ENCODE measurements around the gene NDUFS7.

The NDUFS7 gene

GRCh38 chr19:1441022-1441426, 57.3 kb downstream of the NDUFS7 start:
- no peak for DNase-seq (ENCODE audit: low read depth)
- H3K4me3 ChIP-seq (ENCODE audit: low read length): no peak overlapping the region
- TF ChIP-seq, protein P1, sequence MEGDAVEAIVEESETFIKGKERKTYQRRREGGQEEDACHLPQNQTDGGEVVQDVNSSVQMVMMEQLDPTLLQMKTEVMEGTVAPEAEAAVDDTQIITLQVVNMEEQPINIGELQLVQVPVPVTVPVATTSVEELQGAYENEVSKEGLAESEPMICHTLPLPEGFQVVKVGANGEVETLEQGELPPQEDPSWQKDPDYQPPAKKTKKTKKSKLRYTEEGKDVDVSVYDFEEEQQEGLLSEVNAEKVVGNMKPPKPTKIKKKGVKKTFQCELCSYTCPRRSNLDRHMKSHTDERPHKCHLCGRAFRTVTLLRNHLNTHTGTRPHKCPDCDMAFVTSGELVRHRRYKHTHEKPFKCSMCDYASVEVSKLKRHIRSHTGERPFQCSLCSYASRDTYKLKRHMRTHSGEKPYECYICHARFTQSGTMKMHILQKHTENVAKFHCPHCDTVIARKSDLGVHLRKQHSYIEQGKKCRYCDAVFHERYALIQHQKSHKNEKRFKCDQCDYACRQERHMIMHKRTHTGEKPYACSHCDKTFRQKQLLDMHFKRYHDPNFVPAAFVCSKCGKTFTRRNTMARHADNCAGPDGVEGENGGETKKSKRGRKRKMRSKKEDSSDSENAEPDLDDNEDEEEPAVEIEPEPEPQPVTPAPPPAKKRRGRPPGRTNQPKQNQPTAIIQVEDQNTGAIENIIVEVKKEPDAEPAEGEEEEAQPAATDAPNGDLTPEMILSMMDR (IDR thresholded peaks at IDR 0.05; ENCODE audit: insufficient read depth, low read depth, low read length, missing control alignments): no peak

DNA sequence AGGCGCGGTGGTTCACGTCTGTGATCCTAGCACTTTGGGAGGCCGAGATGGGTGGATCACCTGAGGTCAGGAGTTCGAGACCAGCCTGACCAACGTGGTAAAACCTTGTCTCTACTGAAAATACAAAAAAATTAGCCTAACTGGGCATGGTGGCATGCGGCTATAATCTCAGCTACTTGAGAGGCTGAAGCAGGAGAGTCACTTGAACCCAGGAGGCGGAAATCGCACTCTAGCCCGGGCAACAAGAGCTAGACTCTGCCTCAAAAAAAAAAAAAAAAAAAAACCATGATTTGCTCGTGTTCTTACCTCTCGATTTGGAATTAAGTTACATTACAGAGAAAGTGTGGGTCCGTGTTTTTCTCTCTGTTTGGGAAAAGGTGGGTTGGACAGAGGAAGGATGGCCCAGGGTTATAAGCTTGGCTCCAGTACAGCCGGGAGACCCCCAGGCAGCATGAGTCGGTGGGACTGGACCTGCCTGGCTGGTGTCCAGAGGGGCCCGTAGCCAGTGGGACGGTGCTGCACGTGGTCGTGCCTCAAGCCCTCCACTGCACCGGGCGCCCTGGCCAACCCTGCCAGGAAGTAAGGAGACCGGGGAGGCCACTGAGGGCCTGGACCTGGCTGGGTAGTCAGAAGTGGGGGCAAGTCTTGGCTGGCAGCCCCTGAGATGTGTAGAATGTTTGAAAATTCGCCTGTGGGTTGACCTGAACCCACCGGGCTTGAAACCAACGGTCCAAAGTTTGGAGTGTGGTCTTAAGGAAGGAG, 58.2 kb downstream of the NDUFS7 start:
- no peak overlapping the region for H3K4me3 ChIP-seq (ENCODE audit: low read length)
- TF ChIP-seq, protein P1 (IDR thresholded peaks at IDR 0.05; ENCODE audit: insufficient read depth, low read depth, low read length, missing control alignments): no peak
- no peak for DNase-seq (ENCODE audit: low read depth)

All from epithelial cell of esophagus (primary cell).